C1 segment of cervical spinal cord (tissue), 14 donors: ENCODE data around the gene MYO1G.
A peak's percentile ranks its signal among the peaks of the same experiment; 100 is the strongest.
"Not testable (repeated sequence)": the region's sequence is repeated elsewhere in the genome, so short reads cannot be mapped to it uniquely, and the experiment has no call there.

Source experiments
- DNase-seq, 14 donors: peaks; one replicate each; lab custom pipeline; 2025; lab: John Stamatoyannopoulos, UW

The MYO1G gene

DNA sequence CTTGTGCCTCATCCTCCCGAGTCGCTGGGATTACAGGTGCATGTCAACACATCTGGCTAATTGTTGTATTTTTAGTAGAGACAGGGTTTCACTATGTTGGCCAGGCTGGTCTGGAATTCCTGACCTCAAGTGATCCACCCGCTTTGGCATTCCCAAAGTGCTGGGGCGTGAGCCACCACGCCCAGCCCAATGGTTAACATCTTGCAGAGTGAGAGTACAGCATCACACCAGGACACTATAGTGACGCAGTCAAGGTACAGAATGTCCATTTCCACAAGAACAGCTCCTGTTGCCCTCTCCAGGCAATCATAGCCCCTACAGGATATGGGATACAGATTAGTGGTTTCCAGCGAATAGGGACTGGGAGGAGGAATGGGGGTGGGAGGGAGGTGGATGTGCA is 34.0 kb downstream of the MYO1G start:
- DNase-seq = no peak

DNA sequence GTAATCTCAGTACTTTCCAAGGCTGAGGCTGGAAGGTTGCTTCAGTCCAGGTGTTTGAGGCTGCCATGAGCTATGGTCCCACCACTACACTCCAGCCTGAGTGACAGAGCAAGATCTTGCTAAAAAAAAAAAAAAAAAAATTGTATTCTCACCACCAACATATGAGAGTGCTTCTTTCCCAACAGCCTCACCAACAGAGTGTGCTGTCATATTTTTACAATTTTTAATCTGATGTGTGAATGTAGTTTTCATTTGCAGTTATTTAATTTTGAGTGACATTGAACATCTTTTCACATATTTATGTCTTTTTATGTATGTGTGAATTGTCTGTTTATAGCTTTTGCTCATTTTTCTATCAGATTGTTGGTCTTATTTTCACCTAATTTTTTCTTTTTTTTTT is 35.2 kb downstream of the MYO1G start:
- DNase-seq = no peak

GRCh38 chr7:44937426-44937825 is 41.4 kb downstream of the MYO1G start:
- DNase-seq = no peak

DNA sequence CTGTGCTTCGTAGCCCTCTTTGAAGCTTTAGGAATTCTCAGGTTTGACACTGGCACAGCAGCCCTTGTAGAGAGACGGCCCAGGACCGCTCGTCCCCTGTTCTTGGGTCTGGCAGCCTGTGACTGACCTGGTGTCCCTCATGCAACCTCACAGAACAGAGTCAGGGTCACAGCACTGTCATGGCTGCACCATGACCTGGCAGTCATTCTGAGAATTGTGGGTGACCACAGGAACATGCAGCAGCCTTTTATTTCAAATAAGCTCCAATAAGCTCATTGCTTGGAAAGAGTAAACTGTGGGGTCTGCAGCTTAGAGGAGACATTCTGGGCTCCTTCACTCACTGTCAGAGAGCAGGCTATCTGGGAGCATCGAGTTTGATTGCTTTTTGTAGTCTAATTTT is 42.5 kb downstream of the MYO1G start:
- no peak for DNase-seq

GRCh38 chr7:44935583-44935982 is 43.2 kb downstream of the MYO1G start:
- no peak for DNase-seq

- DNase-seq = no peak
Measured at GRCh38 chr7:44935016-44935415, 43.8 kb downstream of the MYO1G start.

DNA sequence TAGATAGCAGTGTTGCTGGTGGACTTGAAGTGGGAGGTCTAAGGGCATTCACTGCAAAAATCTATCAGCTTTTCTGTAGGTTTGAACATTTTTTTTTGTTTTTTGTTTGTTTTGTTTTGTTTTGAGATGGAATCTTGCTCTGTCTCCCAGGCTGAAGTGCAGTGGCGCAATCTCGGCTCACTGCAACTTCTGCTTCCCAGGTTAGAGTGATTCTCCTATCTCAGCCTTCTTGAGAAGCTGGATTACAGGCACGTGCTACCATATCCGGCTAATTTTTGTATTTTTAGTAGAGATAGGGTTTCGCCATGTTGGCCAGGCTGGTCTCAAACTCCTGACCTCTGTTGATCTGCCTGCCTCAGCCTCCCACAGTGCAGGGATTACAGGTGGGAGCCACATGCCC is 44.3 kb downstream of the MYO1G start:
- DNase-seq = not testable (repeated sequence)

DNA sequence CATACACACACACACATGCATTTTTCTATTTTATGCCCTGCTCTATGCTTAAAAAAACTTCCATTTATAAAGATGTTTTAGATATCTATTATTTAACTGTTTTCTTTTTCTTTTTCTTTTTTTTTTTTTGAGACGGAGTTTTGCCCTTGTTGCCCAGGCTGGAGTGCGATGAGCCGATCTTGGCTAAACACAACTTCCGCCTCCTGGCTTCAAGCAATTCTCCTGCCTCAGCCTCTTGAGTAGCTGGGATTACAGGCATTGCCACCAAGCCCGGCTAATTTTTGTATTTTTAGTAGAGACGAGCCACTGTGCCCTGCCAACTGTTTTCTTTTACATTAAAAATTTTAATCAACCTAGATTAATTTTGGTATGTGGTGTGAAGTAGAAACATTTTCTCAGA is 47.9 kb downstream of the MYO1G start:
- DNase-seq = no peak

- no peak for DNase-seq
Measured at GRCh38 chr7:44922351-44922694, 56.5 kb downstream of the MYO1G start.

GRCh38 chr7:44921607-44922350 is 57.0 kb downstream of the MYO1G start:
- DNase-seq = peak; percentile 6 to 88 (median 61)

GRCh38 chr7:44920119-44920518 is 58.7 kb downstream of the MYO1G start:
- DNase-seq = no peak

DNA sequence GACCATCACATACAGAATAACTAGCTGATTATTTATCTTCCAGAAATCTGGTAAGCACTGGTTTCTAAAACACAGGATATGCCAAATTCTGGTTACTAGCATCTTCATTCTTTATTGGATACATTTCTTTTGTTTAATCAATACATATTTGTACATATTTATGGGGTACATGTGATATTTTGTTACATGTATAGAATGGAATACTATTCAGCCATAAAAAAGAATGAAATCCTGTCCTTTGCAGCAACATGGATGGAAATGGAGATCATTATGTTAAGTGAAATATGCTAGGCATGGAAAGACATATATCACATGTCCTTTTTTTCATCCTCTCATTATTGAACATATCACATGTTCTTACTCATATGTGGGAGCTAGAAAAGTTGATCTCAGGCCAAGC is 60.8 kb downstream of the MYO1G start:
- no peak for DNase-seq

DNA sequence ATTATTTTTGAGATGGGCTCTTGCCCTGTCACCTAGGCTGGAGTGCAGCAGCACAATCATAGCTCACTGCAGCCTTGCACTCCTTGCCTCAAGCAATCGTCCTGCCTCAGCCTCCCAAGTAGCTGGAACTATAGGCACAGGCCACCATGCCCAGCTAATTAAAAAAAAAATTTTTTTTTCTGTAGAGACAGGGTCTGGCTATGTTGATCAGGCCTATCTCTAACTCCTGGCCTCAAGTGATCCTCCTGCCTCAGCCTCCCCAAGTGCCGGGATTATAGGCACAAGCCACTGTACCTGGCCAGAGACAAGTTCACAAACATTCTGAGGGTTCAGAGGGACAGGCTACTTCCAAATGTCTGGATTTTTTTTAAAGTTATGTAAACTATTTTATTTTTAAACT is 61.4 kb downstream of the MYO1G start:
- DNase-seq = no peak

GRCh38 chr7:44914992-44915607 is 63.7 kb downstream of the MYO1G start:
- no peak for DNase-seq

DNA sequence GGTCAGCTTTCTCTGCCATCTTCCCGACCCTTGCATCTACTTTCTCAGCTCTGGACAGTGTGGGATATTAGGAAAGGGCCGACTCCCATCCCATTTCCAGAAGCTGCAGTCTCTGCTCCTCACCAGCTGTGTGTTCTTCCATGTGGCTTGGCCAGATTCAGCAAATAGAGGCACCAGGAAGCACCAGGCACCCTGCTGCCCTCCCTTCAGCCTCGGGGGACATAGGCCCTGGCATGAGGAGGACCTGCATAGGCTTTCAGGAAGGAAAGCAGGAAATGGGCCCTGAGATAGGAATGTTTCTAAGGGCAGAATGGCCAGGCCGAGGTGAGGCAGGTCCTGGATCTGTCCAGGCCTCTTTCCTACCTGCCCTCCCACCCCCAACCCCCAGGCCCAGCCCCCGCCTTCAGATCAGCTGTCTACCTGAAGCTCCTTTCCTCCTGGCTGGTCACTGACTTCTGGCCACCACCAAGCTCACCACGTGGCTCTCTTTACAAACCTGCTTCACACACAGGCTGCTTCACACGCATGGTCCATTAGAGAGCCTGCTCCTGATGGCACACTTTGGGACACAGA is 66.0 kb downstream of the MYO1G start:
- DNase-seq = peak in 1 of 14 donors; percentile 67
